IMR-90 (cell line): ENCODE measurements around the gene GSTA2.
"Not testable (repeated sequence)": the region's sequence is repeated elsewhere in the genome, so short reads cannot be mapped to it uniquely, and the experiment has no call there.

Experiments used
- MAFK ChIP-seq: IDR thresholded peaks from 2 replicates; pipeline ENCODE4 v1.6.1; 2012; ENCODE audit warnings: low read depth, low read length, improper control_type of control experiment
- MAZ ChIP-seq: IDR thresholded peaks from 2 replicates; pipeline ENCODE4 v1.6.1; 2012; ENCODE audit warnings: low read depth, mild to moderate bottlenecking, low read length, improper control_type of control experiment, moderate library complexity, borderline replicate concordance
- POLR2A ChIP-seq: IDR thresholded peaks from 2 replicates; pipeline ENCODE4 v1.6.1; 2012; ENCODE audit warnings: mild to moderate bottlenecking, low read depth, low read length
- RAD21 ChIP-seq: IDR thresholded peaks from 2 replicates; pipeline ENCODE4 v1.6.1; 2012; ENCODE audit warnings: low read length, improper control_type of control experiment
- SMC3 ChIP-seq: fragments of 150-350 bp; IDR thresholded peaks from 2 replicates; pipeline ENCODE4 v1.6.1; 2016; ENCODE audit warnings: low read depth, mild to moderate bottlenecking, antibody characterized with exemption, low read length, moderate library complexity
- TF ChIP-seq, protein P1 (sequence below): conservative IDR thresholded peaks from 2 replicates; pipeline ENCODE4 v1.5.1; 2012; ENCODE audit warnings: mild to moderate bottlenecking, low read depth, low read length, improper control_type of control experiment

DNA sequence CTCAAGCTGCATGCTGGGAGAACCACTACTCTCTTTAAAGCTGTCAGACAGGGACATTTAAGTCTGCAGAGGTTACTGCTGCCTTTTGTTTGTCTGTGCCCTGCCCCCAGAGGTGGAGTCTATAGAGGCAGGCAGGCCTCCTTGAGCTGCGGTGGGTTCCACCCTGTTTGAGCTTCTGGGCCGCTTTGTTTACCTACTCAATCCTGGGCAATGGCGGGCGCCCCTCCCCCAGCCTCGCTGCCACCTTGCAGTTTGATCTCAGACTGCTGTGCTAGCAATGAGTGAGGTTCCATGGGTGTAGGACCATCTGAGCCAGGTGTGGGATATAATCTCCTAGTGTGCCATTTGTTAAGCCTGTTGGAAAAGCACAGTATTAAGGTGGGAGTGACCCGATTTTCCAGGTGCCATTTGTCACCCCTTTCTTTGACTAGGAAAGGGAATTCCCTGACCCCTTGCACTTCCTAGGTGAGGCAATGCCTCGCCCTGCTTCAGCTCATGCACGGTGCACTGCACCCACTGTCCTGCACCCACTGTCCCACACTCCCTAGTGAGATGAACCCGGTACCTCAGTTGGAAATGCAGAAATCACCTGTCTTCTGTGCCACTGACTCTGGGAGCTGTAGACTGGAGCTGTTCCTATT, 13.6 kb upstream of the GSTA2 start:
- TF ChIP-seq, protein P1, sequence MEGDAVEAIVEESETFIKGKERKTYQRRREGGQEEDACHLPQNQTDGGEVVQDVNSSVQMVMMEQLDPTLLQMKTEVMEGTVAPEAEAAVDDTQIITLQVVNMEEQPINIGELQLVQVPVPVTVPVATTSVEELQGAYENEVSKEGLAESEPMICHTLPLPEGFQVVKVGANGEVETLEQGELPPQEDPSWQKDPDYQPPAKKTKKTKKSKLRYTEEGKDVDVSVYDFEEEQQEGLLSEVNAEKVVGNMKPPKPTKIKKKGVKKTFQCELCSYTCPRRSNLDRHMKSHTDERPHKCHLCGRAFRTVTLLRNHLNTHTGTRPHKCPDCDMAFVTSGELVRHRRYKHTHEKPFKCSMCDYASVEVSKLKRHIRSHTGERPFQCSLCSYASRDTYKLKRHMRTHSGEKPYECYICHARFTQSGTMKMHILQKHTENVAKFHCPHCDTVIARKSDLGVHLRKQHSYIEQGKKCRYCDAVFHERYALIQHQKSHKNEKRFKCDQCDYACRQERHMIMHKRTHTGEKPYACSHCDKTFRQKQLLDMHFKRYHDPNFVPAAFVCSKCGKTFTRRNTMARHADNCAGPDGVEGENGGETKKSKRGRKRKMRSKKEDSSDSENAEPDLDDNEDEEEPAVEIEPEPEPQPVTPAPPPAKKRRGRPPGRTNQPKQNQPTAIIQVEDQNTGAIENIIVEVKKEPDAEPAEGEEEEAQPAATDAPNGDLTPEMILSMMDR = not testable (repeated sequence)
- TF ChIP-seq SMC3, RAD21, POLR2A, MAZ, MAFK: not testable (repeated sequence)
